TTC549 (cell line): Measurements from ENCODE around the gene CETP.
"Not testable (repeated sequence)": the region's sequence is repeated elsewhere in the genome, so short reads cannot be mapped to it uniquely, and the experiment has no call there.

Experiments used
- FAIRE-seq: peaks from 2 replicates; lab custom pipeline; 2012; peaks lifted over from hg19 to GRCh38; lab: Jason Lieb, UNC

Gene CETP

GRCh38 chr16:56982695-56983094 is 20.9 kb downstream of the CETP start:
- FAIRE-seq, result no peak

DNA sequence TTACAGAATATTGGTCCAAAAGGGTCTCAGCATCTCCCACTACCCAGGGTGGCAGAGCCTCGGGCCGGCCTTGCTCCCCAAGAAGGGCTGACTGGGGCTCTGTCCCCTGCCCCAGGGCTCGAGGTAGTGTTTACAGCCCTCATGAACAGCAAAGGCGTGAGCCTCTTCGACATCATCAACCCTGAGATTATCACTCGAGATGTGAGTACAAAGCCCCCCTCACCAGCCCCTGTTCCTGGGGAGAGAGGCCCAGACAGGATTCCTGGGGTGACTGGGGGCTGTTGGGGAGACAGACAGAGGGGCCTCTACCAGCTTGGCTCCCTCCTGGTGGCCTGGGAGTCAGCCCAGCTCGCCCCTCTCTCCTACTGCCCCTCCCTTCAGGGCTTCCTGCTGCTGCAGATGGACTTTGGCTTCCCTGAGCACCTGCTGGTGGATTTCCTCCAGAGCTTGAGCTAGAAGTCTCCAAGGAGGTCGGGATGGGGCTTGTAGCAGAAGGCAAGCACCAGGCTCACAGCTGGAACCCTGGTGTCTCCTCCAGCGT is 21.5 kb downstream of the CETP start:
- no peak for FAIRE-seq

DNA sequence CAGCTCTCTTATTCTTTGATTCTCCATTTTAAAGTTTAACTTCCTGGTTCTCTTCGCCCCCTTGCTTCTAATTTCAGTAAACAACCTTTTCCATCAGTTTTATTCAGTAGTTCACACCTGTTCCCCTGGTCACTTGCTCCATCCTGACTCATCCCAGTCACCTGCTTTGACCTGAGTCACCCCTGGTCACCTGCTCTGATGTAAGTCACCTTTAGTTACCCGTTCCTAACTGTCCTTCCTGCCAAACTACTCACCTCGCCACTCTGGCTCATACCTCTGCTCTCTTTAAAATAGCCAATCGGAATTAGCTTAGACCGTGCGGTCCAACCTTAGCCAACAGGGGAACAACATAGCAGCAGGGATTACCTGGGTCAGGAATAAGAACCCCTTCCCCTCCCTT is 22.9 kb downstream of the CETP start:
- FAIRE-seq, result no peak

- FAIRE-seq, result no peak
Observed at GRCh38 chr16:56985288-56985961, 23.7 kb downstream of the CETP start.

DNA sequence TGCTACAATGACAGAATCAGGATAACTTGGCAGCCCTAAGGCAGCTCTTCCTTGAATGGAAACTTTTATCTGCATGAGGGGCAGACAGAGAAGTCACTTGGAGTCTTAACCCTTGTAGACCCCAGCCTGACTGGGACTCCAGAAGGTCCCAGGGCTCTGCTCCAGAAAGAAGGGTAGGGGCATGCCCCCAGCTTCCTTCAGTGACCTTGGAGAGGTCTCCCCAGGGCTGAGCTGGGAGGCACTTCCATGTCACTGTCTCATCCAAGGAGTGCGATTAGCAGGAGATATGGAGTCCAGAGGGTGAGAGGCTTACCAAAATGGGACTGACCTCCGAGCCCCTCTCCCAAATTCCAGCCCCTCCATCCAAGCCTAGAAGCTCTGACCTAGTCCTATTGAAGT is 24.2 kb downstream of the CETP start:
- no peak for FAIRE-seq

DNA sequence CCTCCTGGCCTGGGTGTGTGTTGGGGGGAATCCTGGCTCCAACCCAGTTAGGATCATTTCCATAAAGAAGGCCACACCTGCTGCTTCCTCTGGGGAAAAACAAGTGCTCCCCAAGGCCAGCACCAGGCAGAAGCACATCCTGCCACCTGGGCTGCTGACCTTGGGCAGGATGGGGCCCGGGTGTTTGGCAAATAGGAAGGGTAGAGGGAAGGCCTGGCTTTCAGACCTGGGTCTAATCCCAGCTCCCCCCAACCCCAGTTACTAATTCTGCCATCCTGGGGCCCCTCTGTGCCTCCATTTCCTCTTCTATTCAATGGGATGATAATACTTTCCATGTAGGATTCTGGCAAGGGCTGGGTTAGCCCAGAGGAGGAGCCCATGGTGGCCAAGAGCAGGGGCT is 24.6 kb downstream of the CETP start:
- no peak for FAIRE-seq

DNA sequence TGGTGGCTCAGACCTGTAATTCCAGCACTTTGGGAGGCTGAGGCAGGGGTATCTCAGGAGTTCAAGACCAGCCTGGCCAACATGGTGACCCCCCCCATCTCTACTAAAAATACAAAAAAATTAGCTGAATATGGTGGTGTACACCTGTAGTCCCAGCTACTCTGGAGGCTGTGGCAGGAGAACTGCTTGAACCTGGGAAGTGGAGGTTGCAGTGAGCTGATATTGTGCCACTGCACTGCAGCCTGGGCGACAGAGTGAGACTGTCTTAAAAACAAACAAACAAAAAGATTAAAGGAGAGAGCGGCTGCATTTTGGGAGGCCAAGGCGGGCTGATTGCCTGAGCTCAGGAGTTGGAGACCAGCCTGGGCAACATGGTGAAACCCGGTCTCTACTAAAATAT is 25.2 kb downstream of the CETP start:
- not testable (repeated sequence) for FAIRE-seq

GRCh38 chr16:56987692-56988091 is 25.9 kb downstream of the CETP start:
- FAIRE-seq, result no peak

DNA sequence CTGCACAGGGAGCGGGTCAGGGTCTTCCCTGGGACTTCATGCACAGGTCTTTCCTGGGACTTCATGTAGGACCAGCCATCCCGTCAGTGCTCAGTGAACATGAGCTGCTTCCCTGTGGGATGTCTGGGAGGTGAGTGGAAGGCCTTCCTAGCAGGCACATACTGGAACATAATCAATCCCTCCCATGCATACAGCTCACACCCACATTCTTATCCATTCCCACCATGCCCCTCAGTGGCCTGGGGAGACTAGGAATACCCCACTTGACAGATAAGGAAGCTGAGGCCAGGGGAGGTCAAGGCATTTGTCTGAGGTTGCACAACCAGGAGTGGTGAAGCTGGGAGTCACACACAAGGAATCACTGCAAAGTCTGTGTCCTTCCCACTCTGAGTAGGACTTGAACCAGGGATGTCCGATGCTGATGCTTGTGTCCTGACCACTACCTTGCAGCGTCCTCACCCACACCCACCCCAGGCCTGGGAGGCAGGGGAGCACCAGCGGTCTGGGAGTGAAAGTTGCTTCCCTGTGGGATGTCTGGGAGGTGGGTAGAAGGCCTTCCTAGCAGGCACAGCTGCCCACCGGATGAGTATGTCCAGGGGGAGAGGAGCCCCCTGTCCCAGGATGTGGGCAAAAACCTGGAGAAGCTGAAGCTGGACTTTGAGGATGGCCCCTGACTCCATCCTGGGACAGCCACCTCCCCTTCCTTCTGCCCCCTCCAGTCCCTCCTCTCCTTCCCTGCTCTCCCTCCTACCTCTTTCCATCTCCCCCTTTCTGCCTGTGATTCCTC is 26.6 kb downstream of the CETP start:
- FAIRE-seq, result no peak

GRCh38 chr16:56988948-56989945 is 27.5 kb downstream of the CETP start, which contains the start of gene NLRC5:
Gene NLRC5, plus strand, starts transcription at chr16:56989557. Its CDS starts 31,156 bp downstream, at chr16:57020713.
- FAIRE-seq, result no peak

DNA sequence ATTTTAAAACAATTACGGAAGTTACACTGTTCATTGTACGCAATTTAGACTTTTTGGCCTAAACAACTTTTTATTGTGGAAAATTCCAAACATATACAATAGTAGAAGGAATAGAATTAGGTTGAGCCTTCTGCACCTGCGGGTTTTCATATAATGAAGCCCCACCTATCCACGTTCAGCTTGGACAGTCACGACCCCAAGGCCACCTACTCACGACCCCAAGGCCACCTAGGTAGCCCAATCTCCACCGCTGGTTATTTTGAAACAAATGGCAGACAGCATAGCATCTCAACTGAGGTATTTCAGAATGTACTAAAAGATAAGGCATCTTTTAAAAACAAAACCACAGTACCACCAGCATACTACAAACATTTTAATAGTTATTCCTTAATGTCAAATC is 28.2 kb downstream of the CETP start:
- no peak for FAIRE-seq

- FAIRE-seq, result no peak
Observed at GRCh38 chr16:56990407-56991286, 28.9 kb downstream of the CETP start.

- not testable (repeated sequence) for FAIRE-seq
Observed at GRCh38 chr16:56992431-56992830, 30.7 kb downstream of the CETP start.

- no peak for FAIRE-seq
Observed at GRCh38 chr16:56993204-56993603, 31.5 kb downstream of the CETP start.

DNA sequence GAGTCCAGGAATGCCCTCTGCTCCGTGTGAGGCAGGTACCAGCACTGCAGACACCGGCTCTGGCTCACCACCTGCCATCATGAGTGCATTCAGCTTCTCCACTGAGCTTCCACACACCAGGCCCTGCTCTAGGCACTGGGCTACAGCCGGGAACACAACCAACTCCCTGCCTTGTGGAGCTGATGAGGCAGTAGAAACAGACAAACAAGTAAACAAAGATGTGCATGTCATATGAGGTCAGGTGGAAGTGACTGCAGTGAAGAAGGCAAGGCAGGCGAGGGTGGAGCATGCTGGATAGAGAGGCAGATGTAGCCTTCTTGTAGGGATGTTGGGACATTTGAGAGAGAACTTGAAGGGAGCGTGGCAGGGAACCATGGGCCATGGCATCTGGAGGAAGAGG is 32.6 kb downstream of the CETP start:
- no peak for FAIRE-seq

DNA sequence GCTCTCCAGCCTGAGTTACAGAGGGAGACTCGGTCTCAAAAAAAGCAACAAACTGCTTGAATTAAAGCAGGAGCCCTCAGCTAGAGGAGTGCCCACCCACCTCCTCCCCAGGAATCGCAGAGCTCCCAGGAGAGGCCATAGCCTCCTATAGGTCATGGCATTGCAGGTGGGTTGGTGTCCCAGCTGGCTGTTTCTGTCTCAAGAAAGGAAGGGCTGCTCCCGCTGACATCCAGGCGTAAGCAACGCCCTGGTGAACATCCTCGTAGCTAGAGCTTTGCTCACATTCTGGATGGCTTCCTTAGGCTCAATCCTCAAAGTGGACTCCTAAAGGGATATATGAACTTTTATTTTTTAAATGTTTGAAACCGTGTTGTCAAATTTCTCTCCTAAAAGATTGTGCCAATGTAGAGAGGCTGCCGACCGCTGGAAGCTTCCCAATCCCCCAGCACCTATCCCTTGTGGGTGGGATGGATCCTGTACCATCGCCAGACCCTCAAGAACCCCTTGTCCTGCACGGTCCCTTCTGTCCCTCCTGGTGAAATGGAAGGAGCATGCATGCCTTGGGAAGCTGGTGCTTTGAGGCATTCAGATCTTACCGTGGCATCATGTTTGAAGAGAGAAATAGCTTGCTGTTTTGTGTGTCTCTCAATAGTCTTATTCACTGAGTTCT is 33.5 kb downstream of the CETP start:
- no peak for FAIRE-seq

- no peak for FAIRE-seq
Observed at GRCh38 chr16:56997264-56997663, 35.5 kb downstream of the CETP start.

- no peak for FAIRE-seq
Observed at GRCh38 chr16:56997931-56998330, 36.2 kb downstream of the CETP start.

DNA sequence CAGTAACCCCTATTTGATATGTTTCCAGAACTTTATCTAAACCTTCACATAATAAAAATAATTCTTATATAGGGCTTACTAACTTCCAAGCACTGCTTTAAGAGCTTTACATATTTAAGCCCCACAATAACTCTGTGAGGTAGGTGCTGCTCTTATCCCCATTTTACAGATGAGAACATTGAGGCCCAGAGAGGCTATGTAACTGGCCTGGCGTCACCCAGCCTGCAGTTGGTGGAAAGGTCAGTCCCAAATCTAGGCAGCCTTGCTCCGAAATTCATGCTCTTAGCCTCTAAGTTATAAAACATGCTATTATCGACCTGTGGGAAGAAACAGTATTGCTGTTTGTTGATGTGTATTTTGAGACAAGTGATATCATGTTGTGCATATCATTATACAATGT is 36.6 kb downstream of the CETP start:
- no peak for FAIRE-seq

GRCh38 chr16:56998861-56999260 is 37.1 kb downstream of the CETP start:
- FAIRE-seq, result no peak
